ENCODE results near the gene FASTK.

Gene FASTK

GRCh38 chr7:151117565-151117964 is 37.0 kb upstream of the FASTK start:
- DNase-seq: no peak

DNA sequence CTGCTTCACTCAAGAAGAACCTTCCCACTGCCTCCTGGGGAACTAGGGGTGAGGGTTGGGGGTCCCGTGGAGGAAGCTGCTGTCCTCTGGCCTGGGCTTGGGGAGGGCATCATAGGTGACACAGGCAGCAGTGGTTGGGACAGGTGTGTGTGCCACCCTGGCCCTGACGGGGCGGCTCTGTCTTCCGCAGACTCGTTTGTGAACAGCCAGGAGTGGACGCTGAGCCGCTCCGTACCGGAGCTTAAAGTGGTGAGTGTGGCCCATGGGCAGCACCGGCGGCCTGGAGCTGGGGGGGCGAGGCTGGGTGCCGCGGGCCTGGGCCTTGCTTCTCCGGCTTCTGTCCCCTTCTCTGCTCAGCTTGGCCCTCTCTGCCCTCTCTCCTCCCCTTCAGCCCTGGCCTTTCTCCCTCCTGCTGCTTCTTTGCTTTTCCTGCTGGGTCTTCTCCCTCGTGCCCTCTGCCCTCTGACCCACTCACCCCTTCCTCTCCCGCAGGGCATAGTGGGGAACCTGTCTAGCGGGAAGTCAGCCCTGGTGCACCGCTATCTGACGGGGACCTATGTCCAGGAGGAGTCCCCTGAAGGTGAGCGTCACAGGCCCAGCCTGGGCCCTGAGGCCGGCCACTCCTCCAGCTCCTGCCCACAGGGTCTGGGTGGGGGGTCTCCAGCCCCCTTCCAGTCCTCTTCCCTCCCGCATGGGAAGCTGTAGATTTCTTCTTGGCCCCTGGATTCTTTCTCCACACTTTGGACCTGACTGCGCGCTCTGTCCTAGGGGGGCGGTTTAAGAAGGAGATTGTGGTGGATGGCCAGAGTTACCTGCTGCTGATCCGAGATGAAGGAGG is 36.2 kb upstream of the FASTK start:
- no peak for DNase-seq

GRCh38 chr7:151115836-151116418 is 35.3 kb upstream of the FASTK start:
- DNase-seq: no peak

- no peak for DNase-seq
Observed at GRCh38 chr7:151115121-151115835, 34.7 kb upstream of the FASTK start.

- no peak for DNase-seq
Observed at GRCh38 chr7:151114151-151115090, 33.8 kb upstream of the FASTK start.

DNA sequence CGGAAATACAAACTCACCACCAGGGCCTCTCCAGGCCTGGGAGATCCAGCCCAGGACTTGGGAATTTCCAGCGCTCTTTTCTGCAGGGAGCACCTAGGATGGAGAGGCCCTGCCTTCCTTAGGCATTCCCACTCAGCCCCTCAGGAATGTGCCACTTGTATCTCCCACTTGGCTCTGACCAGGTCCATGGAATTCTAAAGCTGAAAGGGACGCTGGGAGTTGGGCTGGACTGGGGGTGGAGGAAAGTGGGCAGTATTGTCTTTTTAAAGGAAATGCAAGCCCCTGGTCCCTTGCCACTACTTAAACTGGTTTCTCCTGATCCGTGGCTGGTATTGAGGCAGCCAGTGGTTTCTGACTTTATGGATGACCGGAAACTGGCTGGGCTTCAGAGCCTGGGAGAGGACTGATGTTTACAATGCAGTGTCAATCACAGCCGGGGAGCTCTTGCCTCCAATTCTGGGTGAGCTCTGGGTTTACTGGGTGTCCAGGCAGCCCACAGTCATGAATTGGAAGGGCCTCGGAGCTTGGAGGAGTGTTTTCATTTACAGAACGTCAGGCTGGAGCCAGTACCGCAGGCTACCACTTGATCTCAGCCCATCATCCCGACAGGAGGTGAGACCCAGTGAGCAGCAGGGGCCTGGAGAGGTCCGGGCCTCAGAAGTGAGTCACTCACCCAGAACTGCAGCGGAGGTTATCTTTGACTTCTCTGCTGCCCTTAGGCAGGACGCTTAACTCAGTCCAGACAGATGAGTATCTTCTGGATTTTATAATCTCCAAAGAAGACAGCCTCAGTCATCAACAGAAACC is 32.9 kb upstream of the FASTK start:
- no peak for DNase-seq

DNA sequence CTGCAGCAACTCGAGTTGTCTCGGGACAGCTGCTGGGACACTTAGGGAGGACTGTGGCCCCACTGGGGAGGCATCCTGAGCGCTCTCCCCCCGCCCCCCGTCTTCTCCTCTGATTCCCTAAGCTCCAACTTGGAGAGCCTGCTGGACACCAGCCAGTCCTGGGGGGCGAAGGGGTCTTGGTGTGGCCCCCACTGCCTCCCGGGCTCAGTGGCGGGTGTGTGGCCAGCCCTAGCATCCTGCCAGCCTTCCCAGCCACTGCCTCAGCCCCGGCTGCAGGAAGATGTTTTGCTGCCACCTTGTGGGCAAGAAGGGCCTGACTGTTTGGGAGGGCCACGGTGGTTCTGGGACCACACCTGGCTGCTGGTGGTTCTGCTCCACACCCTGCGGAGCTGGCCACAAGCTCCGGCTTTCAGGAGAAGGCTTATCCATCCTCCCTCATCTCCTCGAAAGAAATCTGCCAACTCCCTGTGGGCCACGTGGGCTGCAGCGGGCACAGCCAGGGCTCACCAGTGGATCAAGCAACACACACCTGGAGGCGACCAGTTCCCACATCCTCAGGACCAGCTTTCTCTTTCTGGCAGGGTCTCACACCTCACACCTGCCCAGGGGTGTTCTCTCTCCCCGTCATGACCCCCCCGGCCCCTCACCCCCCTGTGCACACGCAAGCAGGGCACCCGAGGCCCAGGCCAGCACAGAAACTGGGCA is 30.5 kb upstream of the FASTK start:
- DNase-seq: peak; percentile 44

DNA sequence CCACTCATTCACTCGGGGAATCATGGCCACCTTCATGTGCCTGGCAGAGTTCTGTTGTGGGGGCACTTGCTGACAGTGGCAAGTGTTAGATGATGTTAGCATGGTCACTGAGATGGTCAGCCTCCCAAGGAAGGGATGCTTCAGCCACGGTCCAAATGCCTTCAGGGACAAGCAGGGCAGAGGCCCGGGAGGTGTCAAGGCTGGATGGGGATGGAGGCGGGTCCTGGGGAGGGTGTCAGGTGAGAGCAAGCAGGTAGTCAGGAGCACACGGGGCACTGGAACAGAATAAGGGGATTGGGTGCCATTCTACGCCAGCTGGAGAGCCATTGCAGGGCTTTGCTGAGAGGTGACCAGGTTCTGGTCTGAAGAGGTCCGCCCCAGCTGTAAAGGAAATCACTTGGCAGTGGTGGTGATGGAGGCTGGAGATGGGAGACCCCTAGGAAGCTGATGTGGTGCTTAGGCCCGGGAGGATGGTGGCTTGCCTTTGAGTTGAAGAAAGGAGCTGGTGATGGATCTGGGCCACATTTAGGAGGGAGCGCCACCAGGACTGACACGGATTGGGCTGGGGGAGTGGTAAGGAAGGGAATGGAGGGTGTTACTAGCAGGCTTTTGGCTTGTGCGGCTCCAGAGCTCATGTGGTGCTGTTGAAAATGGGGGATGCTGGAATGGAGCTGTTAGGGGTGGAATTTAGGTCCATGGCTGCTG is 29.8 kb upstream of the FASTK start:
- no peak for DNase-seq

GRCh38 chr7:151109094-151110048 is 28.8 kb upstream of the FASTK start:
- no peak for DNase-seq

GRCh38 chr7:151107882-151108281 is 27.3 kb upstream of the FASTK start:
- DNase-seq: no peak

DNA sequence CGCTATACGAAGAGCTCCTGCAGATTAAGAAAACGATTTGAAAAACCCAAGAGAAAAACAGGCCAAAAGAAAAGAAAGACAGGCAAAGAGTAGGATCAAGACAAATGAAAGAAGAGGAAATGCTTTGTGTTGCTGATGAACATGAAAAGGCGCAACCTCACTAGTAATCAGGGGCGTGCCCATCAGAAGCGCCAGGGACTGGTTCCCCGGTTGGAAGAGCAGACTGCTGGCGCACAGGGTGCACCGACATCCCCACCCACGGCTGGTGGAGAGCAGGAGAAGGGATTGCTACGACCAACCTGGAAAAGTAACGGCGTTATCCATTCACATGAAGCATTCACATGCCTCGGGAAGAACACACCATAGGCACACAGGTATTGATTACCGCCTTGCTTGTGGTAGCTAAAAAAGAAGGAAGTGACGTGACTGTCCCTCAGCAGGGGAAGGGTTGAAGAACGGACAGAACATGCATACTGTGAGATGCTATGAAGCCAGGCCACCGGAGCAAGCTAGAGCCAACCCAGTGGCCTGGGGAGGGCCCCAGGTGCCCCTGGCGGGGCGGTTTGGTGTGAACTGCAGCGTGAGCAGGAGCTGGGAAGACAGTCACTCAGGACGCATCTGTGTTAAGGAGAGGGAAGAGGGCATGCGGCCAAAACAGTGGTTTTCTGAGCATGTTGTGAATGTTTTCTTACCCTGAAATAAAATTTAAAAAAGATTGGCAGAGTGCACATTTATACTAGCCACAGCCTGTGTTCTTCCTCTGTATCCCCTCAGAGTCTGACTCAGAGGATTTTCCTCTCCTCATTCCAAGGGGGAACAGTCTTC is 24.0 kb upstream of the FASTK start:
- no peak for DNase-seq

- DNase-seq: no peak
Observed at GRCh38 chr7:151103973-151104372, 23.4 kb upstream of the FASTK start.

DNA sequence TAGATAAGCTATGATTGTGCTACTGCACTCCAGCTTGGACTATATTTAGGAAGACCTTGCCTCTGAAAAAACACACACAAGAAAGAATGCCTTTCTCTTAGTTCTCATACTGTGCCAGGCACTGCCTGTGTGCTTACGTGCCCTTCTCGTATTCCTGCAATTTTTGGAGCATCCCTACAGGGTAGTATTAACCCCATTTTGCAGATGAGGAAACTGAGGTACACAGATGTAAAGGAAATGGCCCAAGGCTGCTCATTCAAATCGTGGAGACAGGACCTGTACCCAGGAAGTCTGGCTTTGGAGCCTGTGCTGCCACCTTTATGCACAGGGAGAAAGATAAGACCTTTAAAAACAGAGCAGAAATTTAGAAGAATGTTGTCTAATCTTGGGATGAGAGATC is 22.4 kb upstream of the FASTK start:
- DNase-seq: no peak

DNA sequence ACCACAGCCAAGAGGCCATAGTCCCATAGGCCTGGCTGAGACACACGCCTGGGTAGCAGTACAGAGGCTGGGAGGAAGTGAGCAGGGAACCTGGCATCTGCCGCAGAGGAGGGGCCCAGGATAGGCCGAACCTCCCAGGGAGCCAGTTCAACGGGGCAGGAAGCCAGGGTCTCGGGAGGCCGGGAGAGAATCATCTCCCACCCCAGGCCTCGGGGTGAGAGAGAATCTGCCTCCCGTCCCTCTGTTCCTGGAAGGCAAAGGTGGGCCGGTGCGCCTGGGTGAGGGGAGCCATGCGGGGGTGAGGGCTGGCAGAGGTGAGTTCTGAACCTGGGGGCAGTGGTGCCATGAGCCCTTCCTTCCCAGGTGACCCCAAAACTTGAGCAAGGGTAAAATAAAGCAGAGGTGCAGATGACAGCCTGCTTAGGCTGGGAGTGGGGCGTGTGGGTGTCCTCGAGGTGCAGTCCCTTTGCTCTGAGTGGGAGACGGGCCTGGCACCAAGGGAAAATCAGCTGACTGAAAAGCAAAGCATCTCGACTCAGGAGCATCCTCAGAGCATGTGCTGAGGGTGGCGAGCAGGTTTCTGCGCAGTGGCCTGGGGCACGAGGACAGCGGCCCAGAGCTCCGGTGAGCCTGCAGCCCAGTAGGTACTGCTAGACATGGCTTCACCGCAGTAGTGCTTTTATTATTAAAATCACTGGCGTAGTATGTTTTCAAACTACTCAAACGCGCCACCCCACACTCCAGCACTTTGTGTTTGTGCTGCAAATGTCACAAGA is 21.2 kb upstream of the FASTK start:
- DNase-seq: no peak

- no peak for DNase-seq
Observed at GRCh38 chr7:151100921-151101320, 20.3 kb upstream of the FASTK start.

- DNase-seq: no peak
Observed at GRCh38 chr7:151099486-151100211, 19.0 kb upstream of the FASTK start.
